Testis (tissue), 2 donors: ENCODE data around the gene HDC.

ENCODE experiments used
- POLR2A ChIP-seq: fragments of 450-650 bp; IDR thresholded peaks from one replicate; pipeline ENCODE4 v1.6.1; 2017; ENCODE audit warnings: antibody characterized with exemption, mild to moderate bottlenecking, moderate library complexity
- TF ChIP-seq, protein P1 (sequence below), 3 experiments: fragments of 450-650 bp in 2 of 3; fragments of 200-600 bp in 1 of 3; sonication (generic) in 1 of 3; IDR thresholded peaks; one replicate each; pipeline ENCODE4 v1.5.1; 2016 to 2019; ENCODE audit warnings: antibody characterized with exemption in 3 of 3, mild to moderate bottlenecking in 2 of 3, moderate library complexity in 1 of 3

DNA sequence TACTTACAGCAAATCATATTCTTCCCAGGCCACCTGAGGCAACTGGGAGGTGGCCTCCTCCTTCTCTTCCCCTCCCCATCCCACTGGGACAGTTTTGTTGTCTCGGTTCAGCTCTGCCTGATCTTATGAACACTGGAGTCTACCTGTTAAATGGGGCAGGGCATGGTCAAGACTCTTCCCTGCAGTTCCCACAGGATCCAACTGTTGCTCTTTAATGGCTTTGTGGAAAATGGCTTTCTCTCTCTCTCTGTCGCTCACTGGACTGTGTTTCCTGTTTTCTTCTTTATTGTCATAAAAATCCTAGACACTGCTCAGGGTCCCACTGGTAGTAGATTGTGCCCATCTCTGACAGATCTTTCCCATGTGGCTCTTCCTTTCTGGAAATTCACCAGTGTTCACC lies 43.3 kb downstream of the HDC start:
- TF ChIP-seq POLR2A = no peak
- TF ChIP-seq, protein P1, sequence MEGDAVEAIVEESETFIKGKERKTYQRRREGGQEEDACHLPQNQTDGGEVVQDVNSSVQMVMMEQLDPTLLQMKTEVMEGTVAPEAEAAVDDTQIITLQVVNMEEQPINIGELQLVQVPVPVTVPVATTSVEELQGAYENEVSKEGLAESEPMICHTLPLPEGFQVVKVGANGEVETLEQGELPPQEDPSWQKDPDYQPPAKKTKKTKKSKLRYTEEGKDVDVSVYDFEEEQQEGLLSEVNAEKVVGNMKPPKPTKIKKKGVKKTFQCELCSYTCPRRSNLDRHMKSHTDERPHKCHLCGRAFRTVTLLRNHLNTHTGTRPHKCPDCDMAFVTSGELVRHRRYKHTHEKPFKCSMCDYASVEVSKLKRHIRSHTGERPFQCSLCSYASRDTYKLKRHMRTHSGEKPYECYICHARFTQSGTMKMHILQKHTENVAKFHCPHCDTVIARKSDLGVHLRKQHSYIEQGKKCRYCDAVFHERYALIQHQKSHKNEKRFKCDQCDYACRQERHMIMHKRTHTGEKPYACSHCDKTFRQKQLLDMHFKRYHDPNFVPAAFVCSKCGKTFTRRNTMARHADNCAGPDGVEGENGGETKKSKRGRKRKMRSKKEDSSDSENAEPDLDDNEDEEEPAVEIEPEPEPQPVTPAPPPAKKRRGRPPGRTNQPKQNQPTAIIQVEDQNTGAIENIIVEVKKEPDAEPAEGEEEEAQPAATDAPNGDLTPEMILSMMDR (IDR thresholded peaks at IDR 0.05) = no peak
